Hematopoietic multipotent progenitor cell treated with erythropoietin and hydrocortisone succinate and interleukin-3 and kit ligand, for 6 days (in vitro differentiated cells): ENCODE measurements around the gene AFAP1.
A peak's percentile ranks its signal among the peaks of the same experiment; 100 is the strongest.

ENCODE experiments used
- DNase-seq: peaks from one replicate; pipeline ENCODE4 v3.0.0-alpha.2; 2015

The AFAP1 gene

DNA sequence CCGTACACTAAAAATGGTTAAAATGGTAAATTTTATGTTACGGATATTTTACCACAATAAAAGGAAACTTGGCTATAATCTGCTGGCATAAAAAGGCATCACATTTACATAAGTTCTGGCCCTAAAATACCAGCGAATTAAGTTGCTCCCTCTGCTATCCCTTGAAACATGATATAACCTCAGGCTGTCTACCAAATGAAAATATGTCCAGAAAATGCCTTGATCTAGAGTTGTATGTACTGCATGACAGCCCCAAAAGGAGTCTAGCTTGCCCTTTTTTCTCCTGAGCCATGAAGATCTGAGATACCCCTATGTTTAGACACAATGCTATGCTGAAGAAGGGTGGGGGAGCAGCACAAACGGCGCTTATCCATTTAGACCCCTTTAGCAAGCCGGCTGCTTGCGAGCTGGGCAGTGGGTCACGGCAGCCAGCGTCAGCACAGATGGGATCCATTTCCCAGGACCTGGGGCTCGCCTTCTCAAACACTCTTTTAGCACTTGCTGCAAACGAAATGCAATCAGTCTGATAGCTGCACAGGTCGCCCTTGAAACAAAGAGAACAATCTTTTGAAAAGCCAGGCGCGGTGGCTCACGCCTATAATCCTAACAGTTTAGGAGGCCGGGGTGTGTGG lies 77.0 kb downstream of the AFAP1 start:
- DNase-seq: no peak

DNA sequence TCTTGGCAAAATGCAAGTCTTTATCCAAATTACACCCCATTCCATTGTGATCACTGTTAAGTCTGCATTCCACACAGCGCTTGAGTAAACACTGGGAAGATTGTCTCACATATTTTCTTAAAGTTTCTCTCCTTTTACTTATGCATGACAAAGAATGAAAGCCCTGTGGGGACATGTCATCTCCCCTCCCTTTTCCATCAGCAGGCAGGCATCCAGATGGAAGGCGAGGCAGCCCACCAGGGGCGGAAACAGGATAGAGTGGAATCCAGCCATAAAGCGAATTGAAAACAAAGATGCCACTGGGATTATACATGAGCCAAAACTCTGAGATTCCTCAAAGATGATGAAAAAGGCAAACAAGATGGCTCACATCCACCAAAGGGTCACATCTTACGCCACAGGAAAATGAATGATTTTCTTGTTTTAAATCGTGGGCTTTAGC lies 78.2 kb downstream of the AFAP1 start:
- DNase-seq: no peak

DNA sequence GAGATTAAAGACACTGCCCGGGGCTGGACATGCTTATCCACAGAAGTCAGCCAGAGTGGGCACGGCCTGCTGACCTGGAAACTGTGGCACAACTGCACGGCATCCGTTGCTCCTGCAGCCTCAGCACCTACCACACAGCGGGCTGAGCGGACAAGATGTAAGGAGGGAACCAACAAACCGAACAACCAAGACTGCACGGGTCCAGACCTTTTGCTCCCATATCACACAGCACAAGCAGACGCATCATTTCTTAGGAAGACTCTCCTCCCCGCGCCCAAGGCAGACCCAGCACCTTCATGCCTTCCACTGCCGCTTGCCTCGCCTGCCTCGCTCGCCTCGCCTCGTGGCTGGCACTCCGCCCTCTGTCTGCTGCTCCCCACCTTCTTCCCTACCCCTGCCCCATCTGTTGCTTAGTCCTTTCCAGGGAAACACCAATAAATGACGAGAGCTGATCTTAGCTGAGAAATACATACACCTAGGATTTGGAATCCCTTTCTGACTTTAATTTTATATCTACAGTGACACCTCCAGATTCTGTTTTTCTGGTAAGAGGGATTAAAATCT lies 79.0 kb downstream of the AFAP1 start:
- DNase-seq: no peak

DNA sequence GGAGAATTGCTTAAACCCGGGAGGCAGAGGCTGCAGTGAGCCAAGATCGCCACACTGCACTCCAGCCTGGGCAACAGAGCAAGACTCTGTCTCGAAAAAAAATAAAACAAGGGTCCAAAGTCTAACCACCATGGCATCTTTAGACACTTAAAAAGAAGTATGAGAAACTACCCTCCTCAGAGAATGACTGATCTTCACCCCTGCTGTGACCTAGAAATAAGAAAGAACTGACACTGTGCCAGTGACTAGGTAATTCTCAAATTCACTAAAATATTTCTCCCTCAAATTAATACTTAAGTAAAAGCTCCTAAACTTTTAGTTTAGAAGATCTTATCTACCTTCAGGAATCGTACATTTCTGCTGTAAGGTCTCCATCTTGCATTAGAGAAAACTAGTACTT lies 80.3 kb downstream of the AFAP1 start:
- no peak for DNase-seq

DNA sequence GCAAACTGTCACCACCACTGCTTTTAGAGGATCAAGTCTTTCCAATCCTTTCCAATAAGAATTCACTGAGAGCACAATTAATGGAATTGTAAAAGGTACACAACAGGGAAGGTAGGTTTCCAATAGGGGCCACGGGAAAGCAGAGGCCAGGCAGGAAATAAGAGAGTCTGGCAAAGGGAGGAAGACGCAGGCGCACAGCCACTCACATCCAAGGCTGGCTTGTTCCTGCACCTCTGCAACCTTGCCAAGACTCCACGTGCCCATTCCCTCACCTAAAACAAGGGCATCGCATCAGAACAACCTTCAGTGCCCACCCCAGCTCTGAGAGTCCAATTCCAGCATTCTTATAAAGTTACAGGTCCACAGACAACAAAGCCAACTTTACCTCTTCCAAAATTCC lies 81.2 kb downstream of the AFAP1 start:
- no peak for DNase-seq

DNA sequence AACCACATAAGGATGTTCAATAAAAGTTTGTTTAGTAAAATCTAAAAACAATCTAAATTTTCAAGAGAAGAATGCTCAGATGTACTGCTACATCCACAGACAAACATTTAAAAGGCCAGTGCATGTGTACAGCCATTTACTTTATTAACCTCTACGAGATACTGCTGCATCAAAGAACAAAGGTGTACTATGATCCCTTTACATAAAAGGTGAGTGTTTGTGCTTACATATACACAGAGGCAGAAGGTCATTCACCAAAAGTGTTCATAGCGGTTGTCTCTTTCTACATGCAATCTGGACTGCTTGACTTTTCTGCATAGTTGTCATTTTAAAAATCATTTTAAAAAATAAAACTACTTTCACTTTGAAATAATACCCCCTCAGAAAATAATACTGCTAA lies 81.7 kb downstream of the AFAP1 start:
- DNase-seq: no peak

DNA sequence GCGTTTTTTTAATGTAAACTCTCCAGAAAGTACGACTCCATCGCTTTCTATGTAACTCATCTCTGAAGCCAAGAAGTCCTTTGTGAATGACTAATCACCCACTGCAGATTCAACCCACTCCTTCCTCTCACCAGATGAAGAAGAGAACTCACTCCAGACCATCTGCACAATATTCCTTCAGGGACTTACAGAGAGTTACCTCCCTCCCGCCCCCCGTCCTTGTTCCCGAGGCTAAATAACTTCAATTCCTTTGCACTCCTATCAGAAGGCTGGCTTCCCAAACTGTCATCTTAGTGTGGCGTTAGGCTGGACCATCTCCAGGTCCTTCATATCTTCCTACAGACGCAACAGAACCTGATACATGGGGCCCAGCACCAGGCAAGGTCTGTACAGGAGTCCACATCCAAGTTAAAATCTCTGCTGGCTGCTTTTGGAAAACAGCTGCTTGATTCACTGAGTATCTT lies 82.4 kb downstream of the AFAP1 start:
- DNase-seq: no peak

DNA sequence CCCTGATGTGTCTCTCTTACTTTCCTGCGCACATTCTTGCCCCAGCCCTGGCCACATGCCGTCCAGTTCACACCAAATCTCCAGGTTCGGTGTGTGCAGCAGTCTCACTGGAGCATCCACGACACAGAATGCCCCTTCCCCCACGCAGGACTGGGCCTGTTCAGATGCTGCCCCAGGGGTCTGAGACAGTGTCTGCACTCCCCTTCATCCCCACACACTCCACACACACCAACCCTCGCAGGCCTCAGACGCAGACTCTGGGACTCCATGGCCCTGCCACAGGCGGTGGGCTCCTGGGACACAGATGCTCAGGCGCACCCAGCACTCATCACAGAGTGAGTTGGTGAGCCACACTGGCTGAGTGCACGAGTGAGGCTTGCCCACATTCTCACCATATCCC lies 83.9 kb downstream of the AFAP1 start:
- DNase-seq: no peak

DNA sequence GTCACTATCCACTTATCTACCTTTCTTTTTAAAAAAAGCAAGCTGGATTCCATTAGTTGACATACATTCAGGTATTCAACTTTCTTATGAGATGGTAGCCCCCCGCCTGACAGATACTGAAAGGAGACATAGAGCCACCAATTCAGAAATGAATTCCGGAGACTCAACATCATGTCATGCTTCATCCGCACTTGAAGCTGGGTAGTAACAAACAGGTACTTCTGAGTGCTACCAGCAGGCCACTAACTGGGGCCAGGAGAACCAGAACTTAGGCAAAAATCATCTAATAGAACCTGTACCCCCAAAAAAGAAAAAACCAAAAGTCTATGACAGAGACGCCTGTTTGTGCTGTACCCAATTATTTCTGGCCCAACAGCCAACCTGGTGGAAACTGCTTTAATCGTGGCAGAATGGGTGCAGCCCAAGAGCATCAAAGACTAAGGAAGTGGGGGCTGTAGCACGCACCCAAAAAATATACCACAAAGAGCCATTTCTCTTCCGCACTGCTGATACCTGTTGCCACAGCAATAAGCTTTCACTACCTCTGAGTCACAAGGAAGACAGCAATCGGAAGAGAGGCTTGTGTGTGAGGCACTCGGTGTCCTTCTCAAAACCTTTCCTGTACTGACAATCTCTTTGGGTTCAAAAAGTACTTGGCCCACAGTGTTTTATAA lies 84.8 kb downstream of the AFAP1 start:
- no peak for DNase-seq

DNA sequence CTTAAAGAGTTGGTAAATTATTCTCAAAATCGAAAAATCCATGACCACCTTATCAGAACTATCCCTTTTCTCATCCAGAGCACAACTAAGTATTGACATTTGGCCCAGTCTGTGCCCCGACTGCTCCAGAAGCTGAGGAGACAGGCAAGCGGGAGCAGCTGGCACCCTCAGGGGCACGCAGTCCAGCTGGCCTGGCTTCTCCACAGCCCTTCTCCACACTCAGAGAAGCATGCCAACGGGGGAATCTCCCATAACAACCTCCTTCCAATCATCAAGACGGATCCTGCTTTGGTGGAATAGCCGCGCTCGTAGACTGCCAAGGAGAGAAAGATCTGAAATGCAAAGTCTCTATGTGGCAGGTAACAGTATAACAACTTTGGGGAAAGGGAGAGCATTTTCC lies 85.4 kb downstream of the AFAP1 start:
- no peak for DNase-seq

DNA sequence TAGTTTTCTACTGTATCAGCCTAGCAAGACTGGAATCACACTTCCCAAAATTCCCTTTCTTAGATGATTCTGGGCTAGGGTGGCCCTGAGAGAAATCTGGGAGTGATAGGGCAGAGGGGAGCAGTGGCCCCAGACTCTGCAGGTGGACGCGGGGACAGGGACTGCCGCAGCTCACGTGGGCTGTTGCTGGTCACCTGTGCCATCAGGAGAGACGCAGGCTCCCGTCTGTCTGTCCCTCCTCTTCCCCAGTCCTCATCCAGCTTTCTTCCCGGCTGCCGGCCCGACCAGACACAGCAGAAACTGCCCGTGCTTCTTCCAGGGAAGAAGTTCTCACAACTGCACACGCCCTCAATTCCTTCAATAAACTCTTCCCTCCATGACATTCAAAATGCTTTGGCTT lies 86.4 kb downstream of the AFAP1 start:
- DNase-seq: no peak

DNA sequence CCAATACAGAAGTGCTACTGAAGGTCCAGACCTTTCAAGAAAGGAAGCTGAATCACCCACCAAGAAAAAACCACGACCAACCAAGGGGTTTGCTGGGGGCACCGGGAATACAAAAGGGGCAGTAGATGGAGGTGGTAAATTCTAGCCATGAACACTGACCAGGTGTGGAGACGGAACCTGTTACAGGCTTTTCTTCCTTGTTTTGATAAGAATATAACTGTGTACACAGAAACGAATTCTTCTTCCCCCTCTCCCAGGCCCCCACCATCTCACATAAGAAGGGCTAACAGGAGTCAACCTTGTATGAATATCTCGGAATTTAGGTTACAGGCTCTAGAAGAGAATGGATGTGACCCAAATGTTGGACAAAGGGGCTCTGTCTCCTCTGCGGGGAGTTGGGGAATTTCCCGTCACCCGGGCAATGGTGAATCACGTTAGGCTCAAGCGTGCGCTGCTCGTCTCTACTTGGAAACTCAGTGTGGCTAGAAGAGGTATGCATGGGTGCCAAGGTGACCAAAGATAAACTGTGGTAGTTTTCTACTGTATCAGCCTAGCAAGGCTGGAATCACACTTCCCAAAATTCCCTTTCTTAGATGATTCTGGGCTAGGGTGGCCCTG lies 87.0 kb downstream of the AFAP1 start:
- DNase-seq: no peak

DNA sequence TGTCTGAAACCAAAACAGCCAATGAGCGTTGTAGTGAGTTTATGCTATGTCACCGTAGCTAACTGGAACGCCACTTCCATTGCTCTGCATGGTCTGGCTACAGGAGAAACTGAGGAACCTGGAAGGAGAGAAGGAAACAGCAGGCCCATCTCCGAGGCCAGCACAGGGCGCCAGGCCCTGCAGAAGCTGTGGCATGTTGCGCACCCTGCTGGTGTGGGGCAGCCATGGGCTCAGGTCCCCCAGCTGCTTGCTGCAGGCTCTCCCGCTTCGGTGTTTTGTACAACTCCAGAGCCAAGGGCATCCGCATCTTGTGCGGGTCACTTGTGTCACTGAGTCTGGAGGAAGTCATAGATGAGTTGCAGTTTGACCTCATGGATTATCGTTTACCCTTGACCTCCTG lies 89.2 kb downstream of the AFAP1 start:
- peak; percentile 33 for DNase-seq

DNA sequence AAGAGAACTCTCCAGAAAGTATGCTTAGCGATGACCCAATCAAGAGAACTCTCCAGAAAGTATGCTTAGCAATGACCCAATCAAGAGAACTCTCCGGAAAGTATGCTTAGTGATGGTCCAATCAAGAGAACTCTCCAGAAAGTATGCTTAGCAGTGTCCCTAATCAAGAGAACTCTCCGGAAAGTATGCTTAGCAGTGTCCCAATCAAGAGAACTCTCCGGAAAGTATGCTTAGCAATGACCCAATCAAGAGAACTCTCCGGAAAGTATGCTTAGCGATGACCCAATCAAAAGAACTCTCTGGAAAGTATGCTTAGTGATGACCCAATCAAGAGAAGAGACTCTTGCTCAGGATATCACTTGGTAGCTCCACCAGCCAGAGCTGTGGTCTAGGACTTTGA lies 92.5 kb downstream of the AFAP1 start:
- no peak for DNase-seq

DNA sequence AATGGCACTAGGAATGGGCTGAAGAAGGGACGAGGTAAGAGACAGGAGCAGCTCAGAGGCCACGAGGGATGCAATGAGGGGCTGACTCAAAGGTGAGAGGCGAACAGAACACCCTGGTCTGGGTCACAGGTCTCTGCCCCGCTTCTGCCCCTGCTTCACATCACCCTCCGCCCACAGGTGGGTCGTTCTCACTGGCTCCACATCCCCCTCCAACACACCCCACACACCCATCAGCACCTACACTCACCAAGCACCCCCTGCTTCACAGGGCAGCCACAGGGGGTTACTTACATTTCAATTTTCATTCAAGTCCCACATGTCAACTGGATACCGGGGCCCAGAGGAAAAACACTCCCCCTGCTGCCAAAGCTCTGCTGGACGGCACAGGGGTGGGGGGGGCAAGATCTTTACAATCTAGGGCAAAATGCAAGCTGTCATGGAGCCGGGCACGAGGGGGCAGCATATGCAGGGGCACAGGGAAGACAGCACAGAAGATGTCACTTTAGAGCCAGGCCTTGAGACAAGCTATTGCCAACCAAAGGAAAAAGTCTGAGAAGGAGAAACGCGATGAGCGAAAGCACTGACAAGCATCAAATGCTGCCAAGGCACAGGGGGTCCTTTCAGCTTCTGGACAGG lies 94.0 kb downstream of the AFAP1 start:
- peak; percentile 27 for DNase-seq

DNA sequence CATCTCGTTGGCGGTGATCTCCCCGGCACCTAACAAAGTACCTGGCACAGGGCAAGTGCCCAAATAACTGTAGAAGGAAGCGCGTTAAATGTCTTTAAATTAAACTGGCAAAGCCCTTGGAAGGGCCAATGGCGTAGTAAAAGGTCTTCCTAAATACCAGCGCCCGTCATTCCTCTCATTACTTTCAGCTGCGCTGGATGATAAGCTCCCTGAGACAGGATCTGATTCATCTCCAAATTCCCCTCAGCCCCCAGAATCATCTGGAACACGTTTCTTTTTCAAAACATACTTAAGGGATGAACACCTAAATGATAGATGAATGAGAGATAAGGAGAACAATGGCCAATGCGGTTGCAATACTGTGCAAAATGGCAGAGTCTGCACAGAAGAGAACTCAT lies 95.1 kb downstream of the AFAP1 start:
- no peak for DNase-seq

DNA sequence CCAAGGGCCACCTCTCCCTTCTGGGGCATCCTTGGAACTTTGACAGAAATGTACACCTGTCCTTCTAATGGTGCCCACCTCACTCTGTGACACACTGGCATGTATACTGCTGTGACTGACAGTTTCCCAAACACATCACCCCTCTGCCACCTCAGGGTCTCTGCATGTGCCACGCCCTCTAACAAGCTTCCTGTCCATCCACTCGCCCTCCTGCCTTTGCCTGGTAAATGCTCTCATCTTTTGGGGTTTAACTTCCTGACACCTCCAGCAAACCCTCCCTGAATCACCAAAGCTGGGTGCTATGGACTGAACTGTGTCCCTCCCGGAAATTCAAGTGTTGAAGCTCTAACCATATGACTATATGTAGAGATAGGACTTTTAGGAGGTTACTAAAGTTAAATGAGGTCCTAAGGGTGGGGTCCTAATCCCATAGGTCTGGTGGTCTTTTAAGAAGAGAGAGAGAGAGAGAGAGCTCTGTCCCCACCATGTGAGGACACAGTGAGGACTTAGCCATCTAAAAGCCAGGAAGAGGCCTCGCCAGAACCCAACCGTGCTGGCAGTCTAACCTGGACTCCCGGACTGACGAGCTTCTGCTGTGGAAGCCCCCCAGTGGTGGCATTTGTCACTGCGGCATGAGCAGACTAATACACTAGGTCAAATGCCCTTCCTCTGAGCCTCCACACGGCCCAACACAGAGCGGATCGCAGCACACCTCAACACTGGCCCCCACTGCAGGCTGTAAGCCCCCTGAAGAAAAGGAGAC lies 95.6 kb downstream of the AFAP1 start:
- DNase-seq: peak; percentile 86

DNA sequence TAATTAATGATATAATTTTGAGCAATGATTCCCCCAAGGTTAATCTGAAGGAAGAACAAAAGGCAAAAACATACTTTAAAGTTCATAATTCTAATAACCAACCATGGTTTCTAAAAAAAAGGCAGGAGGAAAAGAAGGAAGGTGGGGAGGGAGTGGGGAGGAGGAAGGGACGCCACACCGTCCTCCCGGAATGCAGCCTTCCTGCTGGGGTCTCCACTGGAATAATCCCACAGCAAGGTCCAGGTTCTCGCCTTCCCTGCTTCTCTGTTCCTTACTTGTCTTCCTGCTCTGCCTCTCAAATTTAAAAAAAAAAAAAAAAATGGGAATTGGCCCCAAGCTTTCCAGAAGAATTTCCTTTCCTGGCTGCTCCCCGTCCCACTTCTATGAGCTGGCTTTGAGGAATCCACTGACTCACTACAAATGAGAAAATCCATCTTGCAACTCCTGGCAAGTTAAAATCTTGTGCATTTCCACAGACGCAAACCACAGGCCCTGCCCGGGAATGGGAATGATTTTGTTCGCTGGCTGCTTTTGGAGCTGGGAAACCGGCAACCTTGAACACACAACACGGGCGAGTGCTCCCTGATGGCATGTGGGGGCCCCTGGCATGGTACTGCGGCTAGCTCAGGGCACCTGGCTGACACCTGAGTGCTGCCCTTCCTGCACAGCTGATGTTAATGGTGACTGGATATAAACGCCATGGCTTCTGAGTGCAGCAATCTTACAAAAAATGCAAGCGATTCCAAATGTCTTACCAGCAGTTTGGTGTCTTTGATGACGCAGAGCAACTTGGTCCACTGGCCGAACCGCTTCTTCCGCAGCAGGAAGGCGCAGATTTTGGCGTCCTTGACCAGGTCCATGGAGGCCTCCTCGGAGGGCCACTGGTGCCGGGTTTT lies 97.0 kb downstream of the AFAP1 start:
- no peak for DNase-seq

DNA sequence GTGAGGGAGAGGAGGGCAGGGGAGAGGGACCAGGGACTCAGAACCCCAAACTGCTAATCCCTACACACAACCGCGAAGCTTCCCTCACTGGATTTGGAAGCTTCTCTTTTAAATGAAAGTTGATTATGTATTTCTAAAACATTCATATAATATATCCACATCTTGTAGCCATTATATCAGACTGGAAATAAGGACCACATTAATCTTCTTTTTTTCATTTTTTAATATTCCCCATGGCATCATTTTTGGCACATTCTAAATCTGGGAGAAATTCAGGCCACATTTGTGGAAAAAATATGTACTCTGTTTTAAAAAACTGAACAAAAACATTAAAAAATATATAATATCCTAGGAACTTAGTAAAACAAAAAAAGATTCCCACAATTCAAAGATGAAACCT lies 97.8 kb downstream of the AFAP1 start:
- DNase-seq: no peak

DNA sequence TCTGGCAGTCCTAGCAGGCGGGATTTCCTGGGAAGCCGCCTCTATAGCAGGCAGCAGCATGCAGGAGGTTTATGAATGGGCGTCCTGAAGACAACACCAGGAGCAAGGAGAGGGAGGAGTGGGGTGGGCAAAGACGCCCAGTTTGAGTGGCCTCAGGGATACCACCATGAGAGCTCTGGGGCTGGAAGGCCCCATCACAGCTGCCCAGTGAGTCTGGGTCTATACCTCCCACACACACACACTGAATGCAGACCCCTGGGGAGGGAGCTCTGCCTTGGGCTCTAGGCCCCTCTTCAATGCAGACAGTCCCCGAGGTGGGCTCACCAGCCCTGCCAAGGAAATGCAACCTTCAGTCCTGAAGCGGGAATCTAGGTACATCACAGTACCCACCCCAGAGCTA lies 98.6 kb downstream of the AFAP1 start:
- no peak for DNase-seq

DNA sequence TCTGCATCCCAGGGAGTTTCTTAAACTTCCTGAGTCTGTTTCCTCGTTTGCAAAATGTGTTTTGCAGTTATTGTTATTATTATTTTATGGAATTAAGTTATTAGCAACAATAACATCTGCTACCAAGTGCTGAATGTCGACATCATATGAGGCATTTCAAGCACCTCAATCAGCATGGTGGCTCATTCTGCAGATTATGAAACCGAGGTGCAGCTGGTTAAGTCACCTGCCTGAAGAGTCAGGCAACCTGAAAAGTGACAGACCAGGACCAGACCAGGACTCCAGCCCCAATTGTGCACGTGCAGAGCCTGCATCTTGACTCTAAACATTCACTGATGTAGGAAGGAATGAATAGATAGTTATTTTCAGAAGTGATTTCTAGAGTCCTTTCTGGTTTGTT lies 99.8 kb downstream of the AFAP1 start:
- DNase-seq: no peak
